LNCaP clone FGC (cell line): ENCODE measurements around the gene ZNF831.

Experiments used
- DNase-seq: peaks from one replicate; pipeline ENCODE4 v3.0.0-alpha.2; 2011; ENCODE audit warnings: low read depth
- H3K4me3 ChIP-seq: 2 replicates; pipeline ENCODE4 v1.5.1; 2011; ENCODE audit warnings: mild to moderate bottlenecking, low read depth, low read length, control low read depth
- CTCF ChIP-seq: IDR thresholded peaks from 2 replicates; pipeline ENCODE4 v1.5.1; 2012; ENCODE audit warnings: mild to moderate bottlenecking; ENCODE audit not compliant: control insufficient read depth, insufficient read depth; ENCODE audit errors: extremely low read depth

Gene ZNF831

GRCh38 chr20:59253779-59254319, 90.2 kb downstream of the ZNF831 start:
- no peak for TF ChIP-seq CTCF
- DNase-seq = no peak
- H3K4me3 ChIP-seq = no peak overlapping the region

DNA sequence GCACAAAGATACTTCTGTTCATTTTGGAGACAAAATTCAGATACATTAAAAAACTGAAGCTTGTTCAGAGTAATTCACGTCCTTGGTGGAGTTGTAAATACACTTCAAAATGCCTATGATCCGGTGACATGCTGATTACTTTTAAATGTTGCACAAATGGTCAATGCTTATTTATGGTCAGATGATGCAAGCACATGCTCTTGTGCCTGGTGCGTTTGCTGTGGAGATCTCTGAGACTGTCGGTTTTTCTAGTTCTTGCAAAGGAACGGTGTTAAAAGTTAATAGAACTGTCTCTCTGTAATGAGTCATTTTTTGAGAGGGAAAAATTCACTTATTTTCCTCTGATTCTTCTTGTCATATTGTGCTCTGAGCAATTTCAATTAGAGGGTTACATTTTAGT, 91.6 kb downstream of the ZNF831 start:
- no peak for TF ChIP-seq CTCF
- no peak for DNase-seq
- H3K4me3 ChIP-seq = no peak overlapping the region

GRCh38 chr20:59258221-59258621, 94.6 kb downstream of the ZNF831 start:
- H3K4me3 ChIP-seq = no peak overlapping the region
- no peak for TF ChIP-seq CTCF
- DNase-seq = no peak

- DNase-seq = no peak
- no peak for TF ChIP-seq CTCF
- no peak overlapping the region for H3K4me3 ChIP-seq
These were observed 96.3 kb downstream of the ZNF831 start for GRCh38 chr20:59259946-59260345.

DNA sequence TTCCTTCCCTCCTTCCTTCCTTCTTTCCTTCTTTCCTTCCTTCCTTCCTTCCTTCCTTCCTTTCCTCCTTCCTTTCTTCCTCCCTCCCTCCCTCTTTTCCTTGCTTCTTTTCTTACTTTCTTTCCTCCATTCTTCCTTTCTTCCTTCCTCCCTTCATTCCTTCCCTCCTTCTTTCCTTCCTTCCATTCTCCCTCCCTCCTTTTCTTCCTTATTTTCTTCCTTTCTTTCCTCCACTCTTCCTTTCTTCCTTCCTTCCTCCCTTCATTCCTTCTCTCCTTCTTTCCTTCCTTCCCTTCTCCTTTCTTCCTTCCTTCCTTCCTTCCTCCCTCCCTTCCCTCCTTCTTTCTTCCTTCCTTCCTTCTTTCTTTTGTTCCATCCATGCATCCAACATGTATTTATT, 101.7 kb downstream of the ZNF831 start:
- TF ChIP-seq CTCF = no peak
- H3K4me3 ChIP-seq = no peak overlapping the region
- no peak for DNase-seq

- DNase-seq = no peak
- H3K4me3 ChIP-seq = no peak overlapping the region
- no peak for TF ChIP-seq CTCF
These were observed 105.2 kb downstream of the ZNF831 start for GRCh38 chr20:59268870-59269269.

GRCh38 chr20:59269411-59270025, 105.9 kb downstream of the ZNF831 start:
- no peak overlapping the region for H3K4me3 ChIP-seq
- no peak for TF ChIP-seq CTCF
- no peak for DNase-seq
